H1 (cell line): ENCODE measurements around the gene SMTNL1. TPM values are rescaled to one million over a fixed set of nuclear protein-coding genes. Genes with fewer than 3 reads are reported as not detected.

Source experiments
- CTCF ChIA-PET: fragments of 300-600 bp; sonication (Branson Sonifier 250); formaldehyde crosslinking; loops from one replicate; lab custom pipeline; 2021; ENCODE audit not compliant: partially characterized antibody; lab: Charles Lee
- POLR2A ChIA-PET: fragments of 300-600 bp; sonication (Branson Sonifier 250); formaldehyde crosslinking; loops from one replicate; lab custom pipeline; 2021; ENCODE audit warnings: inconsistent platforms; ENCODE audit not compliant: partially characterized antibody; lab: Charles Lee
- DNase-seq, 2 experiments: peaks; one replicate each; pipeline versions ENCODE4 v3.0.0 to v3.0.0-alpha.2; 2010 to 2022; ENCODE audit warnings: low spot score in 2 of 2, low read depth in 1 of 2, mixed read lengths in 1 of 2
- FAIRE-seq: peaks from 2 replicates; lab custom pipeline; 2011; peaks lifted over from hg19 to GRCh38; lab: Jason Lieb, UNC
- H2AFZ ChIP-seq: 2 replicates; pipeline ENCODE4 v1.8.1; 2012; ENCODE audit warnings: low read length, inconsistent platforms
- H2AK5ac ChIP-seq: 2 replicates; pipeline ENCODE4 v1.6.1; 2013; ENCODE audit warnings: low read depth, low read length
- H2BK120ac ChIP-seq: replicated peaks from 2 replicates; pipeline ENCODE3; 2013; ENCODE audit warnings: low read depth, low read length, inconsistent platforms
- H2BK12ac ChIP-seq: 2 replicates; pipeline ENCODE4 v1.6.1; 2013; ENCODE audit warnings: low read depth, low read length
- H2BK15ac ChIP-seq: 2 replicates; pipeline ENCODE4 v1.6.1; 2013; ENCODE audit warnings: low read length
- H2BK20ac ChIP-seq: 2 replicates; pipeline ENCODE4 v1.6.1; 2013; ENCODE audit warnings: low read length
- H2BK5ac ChIP-seq: 2 replicates; pipeline ENCODE4 v1.6.1; 2013; ENCODE audit warnings: low read depth, low read length
- H3K14ac ChIP-seq: 2 replicates; pipeline ENCODE4 v1.6.1; 2013; ENCODE audit warnings: inconsistent platforms; ENCODE audit not compliant: insufficient read length
- H3K18ac ChIP-seq: 2 replicates; pipeline ENCODE4 v1.6.1; 2013; ENCODE audit warnings: low read length; ENCODE audit errors: extremely low read depth
- H3K23ac ChIP-seq: 2 replicates; pipeline ENCODE4 v1.6.1; 2013; ENCODE audit warnings: inconsistent platforms; ENCODE audit not compliant: insufficient read length
- H3K23me2 ChIP-seq: 2 replicates; pipeline ENCODE4 v1.6.1; 2013; ENCODE audit warnings: low read depth, low read length
- H3K27ac ChIP-seq: 2 replicates; pipeline ENCODE4 v1.6.1; 2011; ENCODE audit warnings: low read depth, low read length, inconsistent platforms
- H3K27me3 ChIP-seq, 4 experiments: replicated peaks in 1 of 4; 1 replicate in 1 of 4; 2 replicates in 3 of 4; pipeline versions ENCODE4 v1.6.1 to v1.8.1; 2011 to 2013; ENCODE audit warnings: low read length in 3 of 4, mild to moderate bottlenecking in 3 of 4, inconsistent platforms in 2 of 4, mixed read lengths in 2 of 4, moderate library complexity in 1 of 4; ENCODE audit not compliant: control insufficient read depth in 3 of 4, insufficient read depth in 3 of 4; ENCODE audit errors: extremely low read depth in 1 of 4
- H3K36me3 ChIP-seq, 4 experiments: 2 replicates each; pipeline versions ENCODE4 v1.6.1 to v1.8.1; 2011 to 2013; ENCODE audit warnings: mild to moderate bottlenecking in 4 of 4, low read length in 3 of 4, moderate library complexity in 2 of 4, control low read depth in 1 of 4, inconsistent platforms in 1 of 4; ENCODE audit not compliant: insufficient read depth in 4 of 4, control insufficient read depth in 2 of 4
- H3K4ac ChIP-seq: replicated peaks from 2 replicates; pipeline ENCODE3; 2013; ENCODE audit warnings: low read length, low read depth, mixed read lengths, inconsistent platforms; ENCODE audit not compliant: insufficient read length
- H3K4me1 ChIP-seq, 4 experiments: replicated peaks in 1 of 4; 1 replicate in 1 of 4; 2 replicates in 3 of 4; pipeline versions ENCODE4 v1.6.1 to v1.8.1; 2011 to 2013; ENCODE audit warnings: low read length in 3 of 4, inconsistent platforms in 2 of 4, mixed read lengths in 1 of 4; ENCODE audit not compliant: insufficient read depth in 4 of 4, control insufficient read depth in 3 of 4
- H3K4me2 ChIP-seq, 2 experiments: 2 replicates each; pipeline versions ENCODE4 v1.6.1 to v1.8.1; 2011 to 2013; ENCODE audit warnings: low read depth in 2 of 2, low read length in 2 of 2, control low read depth in 1 of 2, inconsistent platforms in 1 of 2, mild to moderate bottlenecking in 1 of 2; ENCODE audit not compliant: insufficient read depth in 1 of 2
- H3K4me3 ChIP-seq, 4 experiments: fragments of 200-600, 300-600 bp in 1 of 4; sonication (generic), shearing (Covaris generic), sonication (Bioruptor Twin) in 1 of 4; 2 replicates each; pipeline versions ENCODE4 v1.5.1 to v1.8.1; 2011 to 2016; ENCODE audit warnings: low read length in 4 of 4, low read depth in 3 of 4, control low read depth in 2 of 4, inconsistent platforms in 2 of 4, mild to moderate bottlenecking in 2 of 4, mixed read lengths in 1 of 4, moderate library complexity in 1 of 4; ENCODE audit not compliant: insufficient read depth in 2 of 4; ENCODE audit errors: extremely low read depth in 1 of 4
- H3K56ac ChIP-seq: replicated peaks from 2 replicates; pipeline ENCODE3; 2013; ENCODE audit warnings: low read depth, mild to moderate bottlenecking, mixed read lengths, low read length, inconsistent platforms; ENCODE audit not compliant: insufficient read length
- H3K79me1 ChIP-seq: 2 replicates; pipeline ENCODE4 v1.6.1; 2013; ENCODE audit warnings: low read depth, low read length, control low read depth
- H3K79me2 ChIP-seq, 2 experiments: 2 replicates each; pipeline versions ENCODE4 v1.6.1 to v1.8.1; 2012 to 2013; ENCODE audit warnings: low read length in 2 of 2, mild to moderate bottlenecking in 2 of 2, inconsistent platforms in 1 of 2; ENCODE audit not compliant: insufficient read depth in 2 of 2, control insufficient read depth in 1 of 2
- H3K9ac ChIP-seq, 4 experiments: replicated peaks in 1 of 4; 1 replicate in 1 of 4; 2 replicates in 3 of 4; pipeline versions ENCODE4 v1.6.1 to v1.8.1; 2011 to 2013; ENCODE audit warnings: low read depth in 3 of 4, low read length in 3 of 4, control low read depth in 2 of 4, mild to moderate bottlenecking in 2 of 4, moderate library complexity in 2 of 4, inconsistent platforms in 1 of 4; ENCODE audit errors: extremely low read depth in 1 of 4
- H3K9me3 ChIP-seq, 2 experiments: 2 replicates each; pipeline versions ENCODE4 v1.6.1 to v1.8.1; 2012 to 2013; ENCODE audit warnings: mild to moderate bottlenecking in 2 of 2, moderate library complexity in 2 of 2, control low read depth in 1 of 2, inconsistent platforms in 1 of 2, low read depth in 1 of 2, low read length in 1 of 2, mixed read lengths in 1 of 2; ENCODE audit not compliant: insufficient read depth in 2 of 2
- H4K20me1 ChIP-seq, 2 experiments: replicated peaks in 1 of 2; 2 replicates each; pipeline versions ENCODE3 to v1.8.1; 2011 to 2013; ENCODE audit warnings: inconsistent platforms in 2 of 2, low read length in 2 of 2, mild to moderate bottlenecking in 1 of 2; ENCODE audit not compliant: insufficient read depth in 2 of 2, control insufficient read depth in 1 of 2
- H4K5ac ChIP-seq: 2 replicates; pipeline ENCODE4 v1.6.1; 2013; ENCODE audit warnings: low read length, low read depth, mixed read lengths, inconsistent platforms; ENCODE audit not compliant: insufficient read length
- H4K8ac ChIP-seq: 2 replicates; pipeline ENCODE4 v1.8.0; 2013; ENCODE audit warnings: mild to moderate bottlenecking, moderate library complexity, low read length, inconsistent platforms; ENCODE audit not compliant: insufficient read depth; ENCODE audit errors: extremely low read depth
- H4K91ac ChIP-seq: replicated peaks from 2 replicates; pipeline ENCODE3; 2013; ENCODE audit warnings: low read length, mixed read lengths, inconsistent platforms; ENCODE audit not compliant: insufficient read length
- ZNF274 ChIP-seq: IDR thresholded peaks from 2 replicates; pipeline ENCODE4 v1.7.0; 2012; ENCODE audit warnings: low read length, borderline replicate concordance; ENCODE audit errors: extremely low read depth
- WGBS, 2 experiments: shearing (Covaris generic) in 1 of 2; methylation state at CpG; one replicate each; pipeline versions ENCODE4 v1.1.6 to v1.1.7; 2013 to 2015; ENCODE audit warnings: low lambda C conversion rate in 2 of 2, mixed read lengths in 2 of 2, inconsistent platforms in 1 of 2, low coverage in 1 of 2, missing lambda C conversion rate in 1 of 2; ENCODE audit not compliant: insufficient replicate concordance in 2 of 2, insufficient coverage in 1 of 2, insufficient read length in 1 of 2; ENCODE audit errors: extremely low coverage in 1 of 2, missing lambda C conversion rate in 1 of 2; 5-methylcytosine and 5-hydroxymethylcytosine counted together
- polyA plus RNA-seq, 7 experiments: library from polyadenylated mRNA; depleted of rRNA in 3 of 7; stranded (reverse) in 5 of 7; unstranded in 2 of 7; fragments of >200 nt in 5 of 7; fragments of 200-250 nt in 2 of 7; gene quantifications; 1 replicate in 5 of 7; 2 replicates in 1 of 7; 4 replicates in 1 of 7; pipeline versions ENCODE4 v1.2.1 to v1.2.3, GENCODE V29; 2011 to 2013; ENCODE audit warnings: missing spikeins in 2 of 7, mixed read lengths in 2 of 7
- total RNA-seq: library from RNA; stranded (reverse); fragmentation: NEBNext Ultra II Directional; extraction: Animal tissue kit (Norgen Biotek cat#: 25700); gene quantifications from 2 replicates; pipeline ENCODE4 v1.2.1, GENCODE V29; 2021

The SMTNL1 gene
- total and polyA plus RNA-seq, 2 of the 8 experiments (the other 6 are each of a cell fraction or from before 2014, with no cell fraction given) = 0.18 TPM; not detected in 1

- Histone ChIP-seq H2BK20ac (no peak overlapping the region), H3K4me2 (no peak overlapping the region), H3K79me1 (peaks cover under 1% of the 10 kb centered on the region; the same call in 1 of the 2 replicates), H4K91ac (no peak overlapping the region), H3K27me3 (no peaks in the 10 kb centered on the region; a peak in 1 of 7 replicates), H2BK5ac (no peak overlapping the region), H3K4me3 (no peak overlapping the region), H4K5ac (no peak overlapping the region), H3K4ac (no peak overlapping the region), H3K9ac (no peak overlapping the region), H4K8ac (no peak overlapping the region), H2AK5ac (no peak overlapping the region), H2BK120ac (no peak overlapping the region), H3K18ac (no peak overlapping the region), H2BK12ac (no peak overlapping the region), H4K20me1 (peaks cover 2 to 3% of the 10 kb centered on the region in 2 experiments), H2BK15ac (no peak overlapping the region), H3K27ac (no peak overlapping the region), H3K56ac (no peak overlapping the region), H3K14ac (no peak overlapping the region), H2AFZ (no peak overlapping the region), H3K79me2 (peaks cover 0 to 30% of the 10 kb centered on the region in 2 experiments; a peak in 3 of 4 replicates), H3K9me3 (no peaks in the 10 kb centered on the region), H3K4me1 (peaks cover 0 to 3% (median 1%) of the 10 kb centered on the region in 4 experiments), H3K36me3 (no peaks in the 10 kb centered on the region), H3K23ac (no peak overlapping the region), H3K23me2 (peaks cover 1% of the 10 kb centered on the region; the same call in 1 of the 2 replicates)
- no peak for FAIRE-seq
- 91% methylated on average over 7 of the region's 7 CpGs; no CpG with 5 or more reads in 1 of the 2 experiments for WGBS, 2 experiments
- POLR2A ChIA-PET = interaction anchor here (1.0 to 1.4 kb wide), 2 partner anchors 9 to 167 kb away, joined by 3 to 4 read pairs; no protein-coding TSS in a partner anchor
- DNase-seq = no peak
- no peak for TF ChIP-seq ZNF274
- CTCF ChIA-PET = interaction anchor here (0.9 to 33.7 kb wide), 6 partner anchors 11 to 28 kb away, joined by 3 to 1146 read pairs (median 8); partner anchors contain the start of genes SLC43A1, SMTNL1 and TIMM10
Observed at GRCh38 chr11:57508341-57509170, 28.8 kb upstream of the SMTNL1 start.
